ENCODE results near the gene ZNF521.

- TF ChIP-seq CTCF (IDR thresholded peaks at IDR 0.05) (no peak), POLR2AphosphoS5 (IDR thresholded peaks at IDR 0.05) (no peak), POLR2A (IDR thresholded peaks at IDR 0.05) (no peak)
These were observed 295.5 kb downstream of the ZNF521 start for GRCh38 chr18:25056429-25056828.
